Mesenchymal stem cell (in vitro differentiated cells and primary cell): ENCODE results near the gene THSD7A.

ENCODE experiments used
- DNase-seq: peaks from one replicate; pipeline ENCODE4 v3.0.0-alpha.2; 2013
- H2AFZ ChIP-seq: one replicate; pipeline ENCODE4 v1.6.1; 2013; ENCODE audit warnings: low read depth, mild to moderate bottlenecking, control low read depth, inconsistent platforms, low read length, moderate library complexity
- H2AK5ac ChIP-seq: 2 replicates; pipeline ENCODE4 v1.6.1; 2013; ENCODE audit warnings: low read length, moderate library complexity, mild to moderate bottlenecking, inconsistent platforms; ENCODE audit not compliant: severe bottlenecking
- H2BK120ac ChIP-seq: one replicate; pipeline ENCODE4 v1.6.1; 2013; ENCODE audit warnings: low read depth, mild to moderate bottlenecking, inconsistent platforms, low read length, moderate library complexity
- H2BK12ac ChIP-seq, 2 experiments: one replicate each; pipeline ENCODE4 v1.6.1; 2013; ENCODE audit warnings: inconsistent platforms in 2 of 2, low read length in 2 of 2, mild to moderate bottlenecking in 2 of 2, moderate library complexity in 2 of 2, control low read depth in 1 of 2
- H2BK15ac ChIP-seq: one replicate; pipeline ENCODE4 v1.6.1; 2013; ENCODE audit warnings: mild to moderate bottlenecking, low read depth, inconsistent platforms; ENCODE audit not compliant: poor library complexity, severe bottlenecking
- H2BK5ac ChIP-seq: 2 replicates; pipeline ENCODE4 v1.6.1; 2013; ENCODE audit warnings: low read depth, mild to moderate bottlenecking, low read length, control low read depth, inconsistent platforms; ENCODE audit not compliant: poor library complexity, severe bottlenecking
- H3K14ac ChIP-seq, 2 experiments: one replicate each; pipeline ENCODE4 v1.6.1; 2013; ENCODE audit warnings: inconsistent platforms in 2 of 2, low read length in 2 of 2, control low read depth in 1 of 2, mild to moderate bottlenecking in 1 of 2, moderate library complexity in 1 of 2
- H3K18ac ChIP-seq, 2 experiments: one replicate each; pipeline ENCODE4 v1.6.1; 2013; ENCODE audit warnings: inconsistent platforms in 2 of 2, low read length in 2 of 2, control low read depth in 1 of 2, low read depth in 1 of 2, mild to moderate bottlenecking in 1 of 2
- H3K23ac ChIP-seq, 2 experiments: one replicate each; pipeline ENCODE4 v1.6.1; 2013; ENCODE audit warnings: inconsistent platforms in 2 of 2, low read length in 2 of 2, mild to moderate bottlenecking in 2 of 2, moderate library complexity in 2 of 2, control low read depth in 1 of 2
- H3K27ac ChIP-seq: 2 replicates; pipeline ENCODE4 v1.5.1; 2013; ENCODE audit warnings: mild to moderate bottlenecking, moderate library complexity, low read length, control low read depth, inconsistent platforms; ENCODE audit not compliant: poor library complexity, severe bottlenecking
- H3K27me3 ChIP-seq, 2 experiments: 2 replicates each; pipeline versions ENCODE4 v1.6.1 to v1.7.0; 2013; ENCODE audit warnings: low read length in 2 of 2, mild to moderate bottlenecking in 2 of 2, moderate library complexity in 2 of 2, control low read depth in 1 of 2, inconsistent platforms in 1 of 2; ENCODE audit not compliant: control insufficient read depth in 1 of 2, insufficient read depth in 1 of 2
- H3K36me3 ChIP-seq, 2 experiments: 2 replicates each; pipeline versions ENCODE4 v1.6.1 to v1.7.0; 2013; ENCODE audit warnings: low read length in 2 of 2, control low read depth in 1 of 2, inconsistent platforms in 1 of 2, low read depth in 1 of 2, mild to moderate bottlenecking in 1 of 2; ENCODE audit not compliant: insufficient read depth in 2 of 2, control insufficient read depth in 1 of 2
- H3K4ac ChIP-seq, 2 experiments: one replicate each; pipeline ENCODE4 v1.6.1; 2013; ENCODE audit warnings: inconsistent platforms in 2 of 2, low read length in 2 of 2, mild to moderate bottlenecking in 2 of 2, moderate library complexity in 2 of 2, control low read depth in 1 of 2, low read depth in 1 of 2
- H3K4me1 ChIP-seq: 2 replicates; pipeline ENCODE4 v1.6.1; 2013; ENCODE audit warnings: low read depth, low read length, control low read depth; ENCODE audit not compliant: control insufficient read depth, insufficient read depth
- H3K4me2 ChIP-seq: 2 replicates; pipeline ENCODE4 v1.6.1; 2013; ENCODE audit warnings: low read length, mild to moderate bottlenecking, inconsistent platforms; ENCODE audit not compliant: poor library complexity, severe bottlenecking
- H3K4me3 ChIP-seq, 2 experiments: 2 replicates each; pipeline versions ENCODE4 v1.5.1 to v1.7.0; 2013; ENCODE audit warnings: low read length in 2 of 2, mild to moderate bottlenecking in 2 of 2, control low read depth in 1 of 2, low read depth in 1 of 2; ENCODE audit not compliant: insufficient read depth in 1 of 2
- H3K79me1 ChIP-seq: replicated peaks from 2 replicates; pipeline ENCODE4 v1.6.1; 2013; ENCODE audit warnings: mild to moderate bottlenecking, control low read depth, low read length, inconsistent platforms; ENCODE audit not compliant: poor library complexity, severe bottlenecking
- H3K9ac ChIP-seq: 2 replicates; pipeline ENCODE4 v1.7.0; 2013; ENCODE audit warnings: mild to moderate bottlenecking, low read length, moderate library complexity
- H3K9me3 ChIP-seq: 2 replicates; pipeline ENCODE4 v1.7.0; 2013; ENCODE audit warnings: mild to moderate bottlenecking, low read length; ENCODE audit not compliant: control insufficient read depth
- H4K8ac ChIP-seq: one replicate; pipeline ENCODE4 v1.6.1; 2013; ENCODE audit warnings: inconsistent platforms, mild to moderate bottlenecking, low read length, moderate library complexity
- H4K91ac ChIP-seq: one replicate; pipeline ENCODE4 v1.6.1; 2013; ENCODE audit warnings: mild to moderate bottlenecking, low read length, inconsistent platforms
- WGBS: methylation state at CpG from one replicate; pipeline ENCODE4 v1.1.7; 2013; ENCODE audit warnings: mixed read lengths; 5-methylcytosine and 5-hydroxymethylcytosine counted together

Gene THSD7A

DNA sequence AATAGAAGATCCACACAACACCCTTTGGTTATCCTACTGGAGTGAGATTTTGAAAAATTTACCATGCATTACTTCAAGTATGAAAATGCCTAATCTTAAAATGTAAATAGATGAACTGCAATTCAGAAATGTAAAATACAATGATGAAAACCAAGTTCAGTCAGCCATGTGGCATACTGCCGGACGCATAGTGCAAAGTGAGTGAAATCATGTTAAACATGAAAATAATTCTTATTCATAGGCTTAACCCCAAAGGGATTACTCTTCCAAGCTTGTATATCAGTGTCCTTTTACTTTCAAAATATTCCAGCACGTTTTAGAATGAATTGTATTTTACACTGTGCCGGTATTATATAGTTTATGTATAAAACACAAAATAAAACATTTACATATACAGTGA, 99.8 kb downstream of the THSD7A start:
- no peak overlapping the region for H3K4me2 ChIP-seq
- H3K27ac ChIP-seq: no peak overlapping the region
- H4K8ac ChIP-seq: no peak overlapping the region
- no CpG with 5 or more reads among the region's 4 CpGs for WGBS
- H3K27me3 ChIP-seq: no peaks in the 10 kb centered on the region
- DNase-seq: no peak
- H2BK120ac ChIP-seq: no peak overlapping the region
- no peak overlapping the region for H2BK12ac ChIP-seq
- H3K4me3 ChIP-seq: no peak overlapping the region
- no peak overlapping the region for H3K4ac ChIP-seq
- no peak overlapping the region for H3K18ac ChIP-seq
- no peak overlapping the region for H2AFZ ChIP-seq
- no peak overlapping the region for H3K9ac ChIP-seq
- no peak overlapping the region for H3K23ac ChIP-seq
- H2BK5ac ChIP-seq: no peak overlapping the region
- H2AK5ac ChIP-seq: no peak overlapping the region
- H4K91ac ChIP-seq: no peak overlapping the region
- no peaks in the 10 kb centered on the region for H3K36me3 ChIP-seq
- H3K79me1 ChIP-seq: no peaks in the 10 kb centered on the region
- no peak overlapping the region for H3K14ac ChIP-seq
- no peaks in the 10 kb centered on the region for H3K9me3 ChIP-seq
- H3K4me1 ChIP-seq: no peaks in the 10 kb centered on the region
- no peak overlapping the region for H2BK15ac ChIP-seq

DNA sequence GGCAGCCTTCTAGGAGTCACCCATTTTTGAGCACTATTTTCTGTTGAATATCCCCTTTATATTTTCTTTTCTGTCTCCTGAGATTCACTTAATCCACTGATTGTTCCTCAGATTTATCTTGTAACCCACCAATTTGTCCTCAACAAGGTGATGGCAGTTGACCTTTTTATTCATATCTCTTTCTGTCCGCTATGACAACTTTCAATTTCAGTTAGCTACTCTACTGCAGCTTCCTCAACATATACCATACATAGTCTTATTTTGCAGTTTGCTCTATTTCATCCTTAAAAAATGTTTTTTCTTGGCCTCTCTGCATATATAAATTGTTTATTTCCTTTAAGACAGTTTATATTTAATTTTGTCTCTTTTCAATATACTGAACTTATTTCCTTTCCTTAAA, 101.3 kb downstream of the THSD7A start:
- WGBS: 100% methylated on average over 1 of the region's 1 CpG
- Histone ChIP-seq H3K27me3 (no peaks in the 10 kb centered on the region), H3K4me1 (no peaks in the 10 kb centered on the region), H3K9me3 (no peaks in the 10 kb centered on the region), H3K36me3 (no peaks in the 10 kb centered on the region), H3K4ac (no peak overlapping the region), H2BK12ac (no peak overlapping the region), H3K27ac (no peak overlapping the region), H2BK120ac (no peak overlapping the region), H2AFZ (no peak overlapping the region), H4K91ac (no peak overlapping the region), H4K8ac (no peak overlapping the region), H3K23ac (no peak overlapping the region), H2BK5ac (no peak overlapping the region), H3K9ac (no peak overlapping the region), H2AK5ac (no peak overlapping the region), H3K14ac (no peak overlapping the region), H3K18ac (no peak overlapping the region), H2BK15ac (no peak overlapping the region), H3K79me1 (no peaks in the 10 kb centered on the region), H3K4me2 (no peak overlapping the region), H3K4me3 (no peak overlapping the region)
- DNase-seq: no peak

DNA sequence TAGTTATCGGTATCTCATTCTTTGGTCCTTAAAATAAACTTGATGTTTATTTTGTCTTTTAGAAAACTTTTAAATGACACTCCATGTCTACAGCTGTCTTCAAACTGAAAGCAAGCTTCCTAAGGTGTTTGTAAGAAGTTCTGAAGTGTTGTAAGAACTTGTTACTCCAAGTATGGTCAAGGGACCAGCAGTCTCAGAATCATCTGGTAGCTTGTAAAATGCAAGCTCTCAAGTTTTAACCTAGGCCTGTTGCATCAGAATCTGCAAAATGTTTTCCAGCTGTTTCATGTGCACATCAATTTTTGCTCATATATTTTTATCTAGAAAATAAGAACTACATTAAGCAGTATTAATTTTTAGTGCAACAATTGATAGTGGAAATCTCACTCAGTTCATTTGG, 104.1 kb downstream of the THSD7A start:
- Histone ChIP-seq H3K4me2 (no peak overlapping the region), H3K36me3 (no peaks in the 10 kb centered on the region), H3K9ac (no peak overlapping the region), H2AFZ (no peak overlapping the region), H2AK5ac (no peak overlapping the region), H4K91ac (no peak overlapping the region), H3K4ac (no peak overlapping the region), H2BK5ac (no peak overlapping the region), H2BK12ac (no peak overlapping the region), H2BK120ac (no peak overlapping the region), H3K79me1 (no peaks in the 10 kb centered on the region), H4K8ac (no peak overlapping the region), H3K27ac (no peak overlapping the region), H2BK15ac (no peak overlapping the region), H3K14ac (no peak overlapping the region), H3K9me3 (no peaks in the 10 kb centered on the region), H3K27me3 (peaks cover 0 to 7% of the 10 kb centered on the region in 2 experiments), H3K23ac (no peak overlapping the region), H3K4me3 (no peak overlapping the region), H3K4me1 (no peaks in the 10 kb centered on the region), H3K18ac (no peak overlapping the region)
- DNase-seq: no peak
- no CpG with 5 or more reads among the region's 1 CpG for WGBS

DNA sequence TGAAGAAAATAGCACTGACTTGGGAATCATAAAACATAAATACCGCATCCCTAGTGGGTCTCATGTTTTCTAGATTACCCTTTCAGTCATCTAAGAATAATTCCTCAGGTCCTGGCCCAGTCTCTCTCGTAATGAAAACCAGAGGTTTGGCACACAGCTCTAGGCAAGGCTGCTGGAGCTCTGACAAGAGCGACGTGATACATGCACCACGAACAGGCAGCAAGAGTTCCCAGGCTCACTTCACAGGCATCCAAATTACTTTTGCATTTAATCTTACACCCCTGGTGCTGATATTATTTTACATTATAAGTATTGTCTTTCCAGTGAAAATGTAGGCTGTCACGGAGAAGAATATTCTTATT, 105.2 kb downstream of the THSD7A start:
- Histone ChIP-seq H2AK5ac (no peak overlapping the region), H3K9ac (no peak overlapping the region), H2BK5ac (no peak overlapping the region), H3K18ac (no peak overlapping the region), H2BK15ac (no peak overlapping the region), H2BK12ac (no peak overlapping the region), H2AFZ (no peak overlapping the region), H3K23ac (no peak overlapping the region), H3K14ac (no peak overlapping the region), H3K4me2 (no peak overlapping the region), H3K27me3 (peaks cover 0 to 7% of the 10 kb centered on the region in 2 experiments), H3K4ac (no peak overlapping the region), H3K4me3 (peak overlapping the region in 1 of 2 experiments; percentile 36), H3K9me3 (no peaks in the 10 kb centered on the region), H3K36me3 (no peaks in the 10 kb centered on the region), H3K4me1 (no peaks in the 10 kb centered on the region), H4K91ac (no peak overlapping the region), H4K8ac (no peak overlapping the region), H3K27ac (no peak overlapping the region), H2BK120ac (no peak overlapping the region), H3K79me1 (no peaks in the 10 kb centered on the region)
- WGBS: 84% methylated on average over 5 of the region's 6 CpGs
- no peak for DNase-seq
